ENCODE data around the gene SLC29A1.

DNA sequence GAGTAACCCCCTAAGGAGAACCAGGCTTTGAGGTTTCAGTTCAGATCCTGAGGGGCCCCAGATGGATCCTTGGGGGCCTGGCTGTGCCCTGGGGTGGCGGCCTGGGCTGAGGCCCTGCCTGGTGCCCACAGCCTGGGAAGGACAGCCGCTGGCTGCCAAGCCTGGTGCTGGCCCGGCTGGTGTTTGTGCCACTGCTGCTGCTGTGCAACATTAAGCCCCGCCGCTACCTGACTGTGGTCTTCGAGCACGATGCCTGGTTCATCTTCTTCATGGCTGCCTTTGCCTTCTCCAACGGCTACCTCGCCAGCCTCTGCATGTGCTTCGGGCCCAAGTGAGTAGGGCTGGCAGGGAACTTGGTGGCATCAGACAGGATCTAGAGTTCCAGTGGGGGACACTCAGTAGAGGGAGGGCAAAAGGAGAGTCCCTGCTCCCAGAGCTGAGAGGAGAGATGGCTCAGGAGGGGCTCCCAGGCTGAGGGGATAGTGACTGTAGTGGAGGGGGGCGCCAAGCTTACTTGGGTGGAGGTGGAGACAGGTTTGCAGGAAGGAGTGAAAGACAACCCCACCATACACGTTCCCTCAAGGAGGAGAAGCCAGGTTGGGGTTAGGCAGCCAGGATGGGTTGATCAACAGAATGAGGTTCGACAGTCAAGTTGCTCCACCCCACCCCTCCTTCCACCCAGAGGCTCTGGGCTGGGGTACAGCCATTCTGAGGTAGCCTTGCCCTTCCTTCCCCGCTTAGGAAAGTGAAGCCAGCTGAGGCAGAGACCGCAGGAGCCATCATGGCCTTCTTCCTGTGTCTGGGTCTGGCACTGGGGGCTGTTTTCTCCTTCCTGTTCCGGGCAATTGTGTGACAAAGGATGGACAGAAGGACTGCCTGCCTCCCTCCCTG lies 9.5 kb downstream of the SLC29A1 start:
- TF ChIP-seq, protein P1, sequence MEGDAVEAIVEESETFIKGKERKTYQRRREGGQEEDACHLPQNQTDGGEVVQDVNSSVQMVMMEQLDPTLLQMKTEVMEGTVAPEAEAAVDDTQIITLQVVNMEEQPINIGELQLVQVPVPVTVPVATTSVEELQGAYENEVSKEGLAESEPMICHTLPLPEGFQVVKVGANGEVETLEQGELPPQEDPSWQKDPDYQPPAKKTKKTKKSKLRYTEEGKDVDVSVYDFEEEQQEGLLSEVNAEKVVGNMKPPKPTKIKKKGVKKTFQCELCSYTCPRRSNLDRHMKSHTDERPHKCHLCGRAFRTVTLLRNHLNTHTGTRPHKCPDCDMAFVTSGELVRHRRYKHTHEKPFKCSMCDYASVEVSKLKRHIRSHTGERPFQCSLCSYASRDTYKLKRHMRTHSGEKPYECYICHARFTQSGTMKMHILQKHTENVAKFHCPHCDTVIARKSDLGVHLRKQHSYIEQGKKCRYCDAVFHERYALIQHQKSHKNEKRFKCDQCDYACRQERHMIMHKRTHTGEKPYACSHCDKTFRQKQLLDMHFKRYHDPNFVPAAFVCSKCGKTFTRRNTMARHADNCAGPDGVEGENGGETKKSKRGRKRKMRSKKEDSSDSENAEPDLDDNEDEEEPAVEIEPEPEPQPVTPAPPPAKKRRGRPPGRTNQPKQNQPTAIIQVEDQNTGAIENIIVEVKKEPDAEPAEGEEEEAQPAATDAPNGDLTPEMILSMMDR (IDR thresholded peaks at IDR 0.05): no peak
- TF ChIP-seq POLR2A (IDR thresholded peaks at IDR 0.05) (no peak), POLR2AphosphoS5 (IDR thresholded peaks at IDR 0.05) (no peak)

All from prostate gland (tissue), 2 donors.